PC-3 (cell line): ENCODE results near the gene GATA2. TPM values are rescaled to one million over a fixed set of nuclear protein-coding genes. Genes with fewer than 3 reads are reported as not detected.

Experiments used
- ATAC-seq: fragments of 200-7000 bp; cut with Tn5 transposase; 2 replicates; pipeline ENCODE4 v1.9.1; 2020; ENCODE audit warnings: mild to moderate bottlenecking, moderate library complexity
- BruUV-seq: library from RNA; stranded (reverse); fragments of 400-500 nt; replicated peaks from 2 replicates; lab custom pipeline; 2021; lab: Mats Ljungman, UMichigan
- CTCF ChIA-PET: fragments of 300-600 bp; sonication (Branson Sonifier 250); formaldehyde crosslinking; loops from one replicate; lab custom pipeline; 2022; ENCODE audit warnings: antibody characterized with exemption; lab: Charles Lee
- POLR2A ChIA-PET: fragments of 300-600 bp; sonication (Branson Sonifier 250); formaldehyde crosslinking; loops from one replicate; lab custom pipeline; 2022; ENCODE audit warnings: antibody characterized with exemption; ENCODE audit not compliant: unreplicated experiment; lab: Charles Lee
- DNase-seq: peaks from one replicate; pipeline ENCODE4 v3.0.0-alpha.2; 2015
- H2AFZ ChIP-seq: fragments of 300-600 bp; sonication (generic); 2 replicates; pipeline ENCODE4 v1.6.0; 2016; ENCODE audit warnings: antibody characterized with exemption, low read length
- H3F3A ChIP-seq: fragments of 300-600 bp; sonication (generic); one replicate; pipeline ENCODE4 v1.6.0; 2017; ENCODE audit warnings: antibody characterized with exemption, low read length, control low read depth, mild to moderate bottlenecking; ENCODE audit not compliant: unreplicated experiment
- H3K27ac ChIP-seq: fragments of 300-600 bp; sonication (generic); 2 replicates; pipeline ENCODE4 v1.5.1; 2016; ENCODE audit warnings: mild to moderate bottlenecking, low read length
- H3K27me3 ChIP-seq: fragments of 300-600 bp; sonication (generic); 2 replicates; pipeline ENCODE4 v1.6.1; 2016; ENCODE audit warnings: low read length, mixed read lengths
- H3K36me3 ChIP-seq: fragments of 300-600 bp; sonication (generic); 2 replicates; pipeline ENCODE4 v1.6.1; 2016; ENCODE audit warnings: low read depth, mixed run types, low read length, mixed read lengths
- H3K4me1 ChIP-seq: fragments of 300-600 bp; sonication (generic); 2 replicates; pipeline ENCODE4 v1.5.1; 2016; ENCODE audit warnings: low read length; ENCODE audit not compliant: insufficient read depth
- H3K4me2 ChIP-seq: fragments of 300-600 bp; sonication (generic); 2 replicates; pipeline ENCODE4 v1.6.0; 2016; ENCODE audit warnings: low read length
- H3K4me3 ChIP-seq: fragments of 300-600 bp; sonication (generic); 2 replicates; pipeline ENCODE4 v1.5.1; 2016; ENCODE audit warnings: mild to moderate bottlenecking, low read length, mixed read lengths
- H3K79me2 ChIP-seq: fragments of 300-600 bp; sonication (generic); 2 replicates; pipeline ENCODE4 v1.6.1; 2017; ENCODE audit warnings: low read length, mixed read lengths
- H3K9ac ChIP-seq: fragments of 300-600 bp; sonication (generic); 2 replicates; pipeline ENCODE4 v1.6.0; 2016; ENCODE audit warnings: mild to moderate bottlenecking, low read length
- H3K9me2 ChIP-seq: fragments of 300-600 bp; sonication (generic); replicated peaks from 2 replicates; pipeline ENCODE4 v1.6.1; 2016; ENCODE audit warnings: mixed run types, low read length, mixed read lengths
- H3K9me3 ChIP-seq: fragments of 300-600 bp; sonication (generic); 2 replicates; pipeline ENCODE4 v1.6.1; 2016; ENCODE audit warnings: low read length, mixed read lengths
- H4K20me1 ChIP-seq: fragments of 300-600 bp; sonication (generic); 2 replicates; pipeline ENCODE4 v1.6.1; 2016; ENCODE audit warnings: low read length, mixed read lengths
- CTCF ChIP-seq: fragments of 300-600 bp; sonication (generic); conservative IDR thresholded peaks from 2 replicates; pipeline ENCODE4 v1.5.1; 2017; ENCODE audit warnings: antibody characterized with exemption, low read depth, mild to moderate bottlenecking, low read length
- EZH2 ChIP-seq: fragments of 300-600 bp; sonication (generic); IDR thresholded peaks from one replicate; pipeline ENCODE4 v1.6.1; 2017; ENCODE audit warnings: antibody characterized with exemption, mild to moderate bottlenecking, low read length; ENCODE audit not compliant: unreplicated experiment
- EZH2phosphoT487 ChIP-seq: fragments of 300-600 bp; sonication (generic); IDR thresholded peaks from 2 replicates; pipeline ENCODE4 v1.6.1; 2018; ENCODE audit warnings: mild to moderate bottlenecking, antibody characterized with exemption, low read length, borderline replicate concordance
- intact Hi-C: fragments of 100-400 bp; cut with micrococcal nuclease; formaldehyde crosslinking; loops from 2 replicates; pipeline ENCODE4 v1.9.0; 2023
- total RNA-seq: library from RNA; depleted of rRNA; stranded (reverse); fragments of >200 nt; gene quantifications from 2 replicates; pipeline ENCODE4 v1.2.3, GENCODE V29; 2014

Gene GATA2
- total RNA-seq, 1 experiment from 2014 or later = 32.4 TPM

GRCh38 chr3:128486681-128487537 is 6.1 kb downstream of the GATA2 start:
- Histone ChIP-seq H3K9me3 (no peaks in the 10 kb centered on the region), H3K9me2 (no peaks in the 10 kb centered on the region), H3K4me3 (peak overlapping the region; percentile 93), H3K36me3 (no peaks in the 10 kb centered on the region), H3K4me1 (peaks cover 43% of the 10 kb centered on the region), H3K9ac (peak overlapping the region; percentile 74), H3K27me3 (no peaks in the 10 kb centered on the region), H3F3A (peaks cover 6% of the 10 kb centered on the region), H3K79me2 (peaks cover 91% of the 10 kb centered on the region), H2AFZ (0 out of 2 replicates have a peak overlapping the region, but pooled peaks have one; percentile 30), H3K4me2 (peak overlapping the region; percentile 92), H4K20me1 (no peaks in the 10 kb centered on the region; the same call in 1 of the 2 replicates), H3K27ac (no peak overlapping the region)
- BruUV-seq = TSS peak; percentile 36
- peak; percentile 33 for DNase-seq
- no peak for ATAC-seq
- intact Hi-C loops = no loop called here
- ChIA-PET CTCF (no interaction called here), POLR2A (no interaction called here)
- TF ChIP-seq EZH2phosphoT487 (no peak), CTCF (no peak), EZH2 (no peak)

- Histone ChIP-seq H3K27me3 (no peaks in the 10 kb centered on the region), H3K4me3 (peak overlapping the region; percentile 93), H3K9me3 (no peaks in the 10 kb centered on the region), H3F3A (peaks cover 6% of the 10 kb centered on the region), H3K9me2 (no peaks in the 10 kb centered on the region), H3K9ac (peak overlapping the region; percentile 74), H3K79me2 (peaks cover 85% of the 10 kb centered on the region), H4K20me1 (no peaks in the 10 kb centered on the region; the same call in 1 of the 2 replicates), H3K4me2 (peak overlapping the region; percentile 92), H3K4me1 (peaks cover 43% of the 10 kb centered on the region), H3K27ac (no peak overlapping the region), H3K36me3 (peaks cover under 1% of the 10 kb centered on the region; the same call in 1 of the 2 replicates), H2AFZ (no peak overlapping the region)
- POLR2A ChIA-PET = no interaction called here
- ATAC-seq = no peak
- BruUV-seq = no TSS peak
- CTCF ChIA-PET = no interaction called here
- TF ChIP-seq EZH2phosphoT487 (no peak), CTCF (no peak), EZH2 (no peak)
- DNase-seq = no peak
- intact Hi-C loops = no loop called here
Observed at GRCh38 chr3:128486205-128486628, 6.8 kb downstream of the GATA2 start.
